H1 (cell line): Measurements from ENCODE around the gene NCOA1. TPM values are rescaled to one million over a fixed set of nuclear protein-coding genes. Genes with fewer than 3 reads are reported as not detected.

Experiments
- CHD1 ChIP-seq: IDR thresholded peaks from 2 replicates; pipeline ENCODE4 v1.6.1; 2012; ENCODE audit warnings: low read depth, low read length, improper control_type of control experiment
- CTBP2 ChIP-seq: IDR thresholded peaks from 2 replicates; pipeline ENCODE4 v1.7.0; 2011; ENCODE audit warnings: borderline replicate concordance, mild to moderate bottlenecking, moderate library complexity, mixed read lengths, low read length; ENCODE audit not compliant: insufficient read depth, insufficient read length
- JUN ChIP-seq: IDR thresholded peaks from 2 replicates; pipeline ENCODE4 v1.6.1; 2011; ENCODE audit warnings: low read depth, mild to moderate bottlenecking, improper control_type of control experiment, low read length
- NRF1 ChIP-seq: IDR thresholded peaks from 2 replicates; pipeline ENCODE4 v1.6.1; 2011; ENCODE audit warnings: mild to moderate bottlenecking, low read depth, low read length, improper control_type of control experiment
- SUZ12 ChIP-seq: fragments of 200-600 bp; sonication (generic); IDR thresholded peaks from 2 replicates; pipeline ENCODE4 v1.6.1; 2012; ENCODE audit warnings: mild to moderate bottlenecking, inconsistent platforms, low read length, moderate library complexity, mixed read lengths
- polyA plus RNA-seq, 7 experiments: library from polyadenylated mRNA; depleted of rRNA in 3 of 7; stranded (reverse) in 5 of 7; unstranded in 2 of 7; fragments of >200 nt in 5 of 7; fragments of 200-250 nt in 2 of 7; gene quantifications; 1 replicate in 5 of 7; 2 replicates in 1 of 7; 4 replicates in 1 of 7; pipeline versions ENCODE4 v1.2.1 to v1.2.3, GENCODE V29; 2011 to 2013; ENCODE audit warnings: missing spikeins in 2 of 7, mixed read lengths in 2 of 7
- total RNA-seq: library from RNA; stranded (reverse); fragmentation: NEBNext Ultra II Directional; extraction: Animal tissue kit (Norgen Biotek cat#: 25700); gene quantifications from 2 replicates; pipeline ENCODE4 v1.2.1, GENCODE V29; 2021

The NCOA1 gene
- total and polyA plus RNA-seq, 2 of the 8 experiments (the other 6 are each of a cell fraction or from before 2014, with no cell fraction given) = 12.8 to 17.9 TPM

- TF ChIP-seq SUZ12 (no peak), CHD1 (no peak), CTBP2 (no peak), JUN (no peak), NRF1 (no peak)
Observed at GRCh38 chr2:24638568-24638967, 147.5 kb downstream of the NCOA1 start (continued).
